Thoracic aorta endothelial cell (primary cell): Measurements from ENCODE around the gene TRIM39. TPM values are rescaled to one million over a fixed set of nuclear protein-coding genes. Genes with fewer than 3 reads are reported as not detected.

ENCODE experiments used
- small RNA-seq: library from RNA; depleted of rRNA; stranded (forward); fragments of <200 nt; gene quantifications from one replicate; pipeline ENCODE3, GENCODE V24; 2012
- total RNA-seq: library from RNA; depleted of rRNA; stranded (reverse); fragments of >200 nt; gene quantifications from 2 replicates; pipeline ENCODE4 v1.2.3, GENCODE V29; 2012

Gene TRIM39
- 8.9 and 11.4 TPM in 2 replicates for total RNA-seq

GRCh38 chr6:30326526-30327231, at the start of gene TRIM39:
TRIM39 (plus strand) TSS chr6:30326927; CDS start chr6:30329318, 2,391 bp downstream.

GRCh38 chr6:30344868-30345671, 18.3 kb downstream of the TRIM39 start, which contains the start of gene RPP21:
RPP21 (plus strand) TSS chr6:30345156; CDS start chr6:30345172, 16 bp downstream.

Small RNAs within 50 kb of the gene (small RNA-seq; reads per million reads assigned to genes)
- gene HLA-N: not detected

Other genes with a start within 250 kb of the TRIM39 start
- gene TRIM31, start 213.8 kb upstream of the TRIM39 start, total RNA-seq: not detected in 2 replicates
- gene TRIM40, start 190.8 kb upstream of the TRIM39 start, total RNA-seq: not detected in 2 replicates
- gene TRIM10, start 165.7 kb upstream of the TRIM39 start, total RNA-seq: not detected in 2 replicates
- gene TRIM15, start 163.4 kb upstream of the TRIM39 start, total RNA-seq: not detected in 2 replicates
- 30.2 and 33.9 TPM in 2 replicates for gene TRIM26, start 113.5 kb upstream of the TRIM39 start, total RNA-seq
- gene RPP21, start 18.2 kb downstream of the TRIM39 start, total RNA-seq: 24.9 and 25.4 TPM in 2 replicates
- 395 and 418 TPM in 2 replicates for gene HLA-E, start 162.6 kb downstream of the TRIM39 start, total RNA-seq
- gene GNL1, start 229.6 kb downstream of the TRIM39 start, total RNA-seq: 37.1 and 42.9 TPM in 2 replicates
- gene PRR3, start 230.4 kb downstream of the TRIM39 start, total RNA-seq: 9.3 and 10.2 TPM in 2 replicates
- 44.9 and 53.9 TPM in 2 replicates for gene ABCF1, start 244.5 kb downstream of the TRIM39 start, total RNA-seq